Breast epithelium (tissue), 4 donors: ENCODE results near the gene GPAT2. TPM values are rescaled to one million over a fixed set of nuclear protein-coding genes. Genes with fewer than 3 reads are reported as not detected.
"Not testable (repeated sequence)": the region's sequence is repeated elsewhere in the genome, so short reads cannot be mapped to it uniquely, and the experiment has no call there.

Experiments used
- DNase-seq, 2 donors: peaks; one replicate each; pipeline ENCODE4 v3.0.0-alpha.2; 2019; ENCODE audit warnings: low spot score in 2 of 2
- H3K27ac ChIP-seq, 2 donors: fragments of 200-600 bp; sonication (generic) in 1 of 2; one replicate each; pipeline ENCODE4 v1.5.1; 2016 to 2019; ENCODE audit warnings: mild to moderate bottlenecking in 1 of 2
- H3K27me3 ChIP-seq, 2 donors: fragments of 200-600 bp; sonication (generic) in 1 of 2; one replicate each; pipeline versions ENCODE4 v1.5.1 to v1.6.0; 2017 to 2019; ENCODE audit warnings: control low read depth in 1 of 2, mild to moderate bottlenecking in 1 of 2
- H3K36me3 ChIP-seq: fragments of 200-600 bp; one replicate; pipeline ENCODE4 v1.5.1; 2019
- H3K4me1 ChIP-seq, 2 donors: fragments of 200-600 bp; sonication (generic); one replicate each; pipeline ENCODE4 v1.5.1; 2016 to 2019; ENCODE audit warnings: control low read depth in 1 of 2
- H3K4me3 ChIP-seq, 3 donors: fragments of 200-600 bp; sonication (generic); 1 replicate in 2 of 3; 2 replicates in 1 of 3; pipeline ENCODE4 v1.5.1; 2016 to 2019; ENCODE audit warnings: mild to moderate bottlenecking in 3 of 3, moderate library complexity in 2 of 3
- H3K9me3 ChIP-seq, 2 donors: fragments of 200-600 bp; sonication (generic) in 1 of 2; one replicate each; pipeline ENCODE4 v1.5.1; 2016 to 2019; ENCODE audit warnings: control low read depth in 1 of 2
- POLR2A ChIP-seq: fragments of 450-650 bp; IDR thresholded peaks from one replicate; pipeline ENCODE4 v1.6.1; 2016; ENCODE audit warnings: antibody characterized with exemption, mild to moderate bottlenecking, moderate library complexity
- POLR2AphosphoS5 ChIP-seq, 3 donors: sonication (generic); formaldehyde crosslinking; IDR thresholded peaks; one replicate each; pipeline ENCODE4 v1.6.1; 2017; ENCODE audit warnings: antibody characterized with exemption in 3 of 3
- intact Hi-C: fragments of 100-400 bp; cut with DNase I; formaldehyde crosslinking; loops from one replicate; pipeline ENCODE4 v1.15.1; 2023; ENCODE audit warnings: low total_unique reads
- total RNA-seq, 3 donors: library from RNA; depleted of rRNA; stranded (reverse); fragments of >200 nt; gene quantifications; one replicate each; pipeline ENCODE4 v1.1.0, GENCODE V29; 2016
- TF ChIP-seq, protein P1 (sequence below), 3 donors: fragments of 450-650 bp; IDR thresholded peaks; one replicate each; pipeline ENCODE4 v1.5.1; 2016 to 2017; ENCODE audit warnings: antibody characterized with exemption in 3 of 3, mild to moderate bottlenecking in 3 of 3, moderate library complexity in 3 of 3

Gene GPAT2
- total RNA-seq, 3 donors from 2014 or later = 5.9 to 11.7 (median 8.8) TPM

DNA sequence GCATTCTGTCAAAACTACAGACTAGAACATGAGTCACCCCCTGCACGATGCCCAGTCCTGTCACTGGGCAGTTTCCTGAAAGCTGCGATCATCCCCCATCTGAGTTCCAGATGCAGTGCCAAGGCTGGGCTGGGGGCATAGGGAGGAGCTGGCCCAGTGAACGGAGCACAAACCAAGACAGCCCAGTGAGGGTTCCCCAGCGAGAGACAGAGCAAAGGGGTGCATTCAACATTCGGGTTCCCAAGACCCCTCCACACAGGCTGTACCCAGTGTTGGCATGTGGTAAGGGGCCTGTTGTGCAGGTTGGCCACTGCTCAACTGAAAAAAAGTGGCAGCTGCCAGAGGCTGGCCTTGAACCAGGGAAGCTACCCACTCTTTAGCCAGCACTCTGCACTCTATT, 35.6 kb upstream of the GPAT2 start:
- intact Hi-C loops = not testable (repeated sequence)

DNA sequence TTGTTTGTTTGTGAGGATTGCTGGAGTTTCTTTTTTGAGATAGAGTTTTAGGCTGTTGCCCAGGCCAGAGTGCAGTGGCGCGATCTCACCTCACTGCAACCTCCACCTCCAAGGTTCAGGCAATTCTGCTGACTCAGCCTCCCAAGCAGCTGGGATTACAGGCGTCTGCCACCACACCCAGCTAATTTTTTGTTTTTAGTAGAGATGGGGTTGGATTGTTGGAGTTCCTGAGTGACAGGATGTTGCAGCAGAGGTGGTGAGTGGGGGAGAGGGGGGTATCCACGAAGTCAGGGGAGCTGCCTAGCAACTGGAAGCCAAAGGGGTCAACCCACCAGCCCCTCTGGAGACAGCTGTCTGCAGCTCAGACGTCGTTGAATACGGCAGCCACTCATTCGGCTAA, 35.2 kb upstream of the GPAT2 start:
- DNase-seq, intact Hi-C loops, H3K4me3 ChIP-seq, H3K4me1 ChIP-seq, H3K27ac ChIP-seq, H3K36me3 ChIP-seq, H3K9me3 ChIP-seq, H3K27me3 ChIP-seq: not testable (repeated sequence)

More for the DNA sequence above, 35.6 kb upstream of the GPAT2 start:
- H3K4me3 ChIP-seq, H3K36me3 ChIP-seq, H3K4me1 ChIP-seq, DNase-seq, H3K9me3 ChIP-seq, H3K27me3 ChIP-seq, H3K27ac ChIP-seq: not testable (repeated sequence)

DNA sequence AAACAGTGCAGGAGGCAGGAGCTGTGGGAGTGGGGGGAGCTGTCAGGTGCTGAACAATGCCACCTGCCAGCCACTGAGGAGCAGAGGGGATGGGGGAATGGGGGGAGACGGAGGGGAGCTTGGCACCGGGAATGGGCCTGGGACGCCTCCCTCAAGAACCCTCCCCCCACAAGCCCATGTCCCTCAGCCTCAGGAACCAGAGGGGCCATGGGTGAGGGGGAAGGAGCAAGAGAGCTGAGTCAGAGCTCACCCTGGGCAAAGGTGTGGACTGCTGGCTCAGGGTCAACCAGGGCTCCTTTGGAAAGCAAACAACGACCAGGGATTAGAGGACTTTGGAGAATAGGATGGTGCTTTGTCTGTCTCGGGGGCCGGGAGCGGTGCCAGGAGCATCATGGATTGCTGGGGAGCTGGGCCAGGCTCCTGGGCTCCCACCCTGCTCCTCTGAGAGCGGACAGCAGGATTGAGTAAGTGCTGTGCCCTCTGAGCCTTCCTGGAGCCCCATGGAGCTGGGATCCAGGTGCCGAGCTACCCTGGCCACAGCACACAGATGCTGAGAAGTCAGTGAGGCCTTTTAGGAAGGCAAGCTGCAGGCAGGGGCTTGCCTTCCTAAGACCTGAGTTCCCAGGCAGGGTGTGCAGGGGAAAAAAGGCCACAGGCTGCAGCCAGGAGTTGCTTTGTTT, 33.3 kb upstream of the GPAT2 start:
- H3K4me1 ChIP-seq, H3K36me3 ChIP-seq, H3K27ac ChIP-seq, DNase-seq, H3K9me3 ChIP-seq, H3K4me3 ChIP-seq, H3K27me3 ChIP-seq, intact Hi-C loops: not testable (repeated sequence)

DNA sequence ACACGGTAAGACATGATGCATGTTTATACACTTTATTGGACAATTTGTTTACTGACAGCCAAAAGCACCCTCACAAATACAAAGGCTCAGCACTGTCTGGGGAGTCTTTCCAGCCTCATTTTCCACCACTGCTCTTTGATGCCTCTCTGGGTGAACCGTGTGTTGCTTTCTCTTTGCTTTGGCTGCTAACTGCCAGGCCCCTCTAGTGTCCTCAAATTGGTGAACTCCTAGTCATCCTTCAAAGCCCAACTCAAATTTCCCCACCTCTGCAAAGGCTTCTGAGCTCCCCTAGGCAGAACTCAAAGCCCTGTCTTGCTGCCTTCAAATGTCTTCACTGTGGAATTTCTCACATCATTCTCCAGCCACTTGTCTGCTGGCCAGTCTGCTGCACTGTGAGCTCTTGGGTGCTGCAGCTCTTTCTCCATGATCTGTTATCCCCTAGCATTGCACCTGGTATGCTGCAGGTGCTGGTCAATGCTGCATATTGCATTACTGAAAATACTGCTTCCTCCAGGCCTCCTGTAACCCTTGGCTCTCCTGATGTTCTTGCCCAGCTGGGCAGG, 32.5 kb upstream of the GPAT2 start:
- H3K27me3 ChIP-seq, H3K27ac ChIP-seq, H3K4me3 ChIP-seq, intact Hi-C loops, H3K36me3 ChIP-seq, H3K4me1 ChIP-seq, H3K9me3 ChIP-seq, DNase-seq: not testable (repeated sequence)

DNA sequence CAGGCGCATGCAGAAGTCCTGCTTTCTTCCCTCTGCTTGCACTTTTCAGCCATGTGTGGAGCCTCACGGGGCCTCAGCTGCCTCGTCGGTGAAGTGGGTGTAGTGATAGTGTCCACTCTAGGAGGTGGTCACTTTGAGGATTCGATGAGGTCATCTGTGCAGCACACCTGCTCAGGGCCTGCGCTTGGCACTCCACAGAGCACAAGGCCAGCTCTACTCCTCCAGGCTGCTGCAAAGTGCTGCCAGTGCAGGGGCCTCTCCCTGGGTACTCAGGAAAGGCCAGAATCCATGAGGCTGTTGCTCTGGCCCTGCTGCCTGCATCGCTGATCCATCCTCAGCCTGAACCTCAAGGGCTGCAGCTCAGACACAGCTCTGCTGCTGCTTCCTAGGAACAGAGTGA, 31.8 kb upstream of the GPAT2 start:
- H3K9me3 ChIP-seq, H3K27me3 ChIP-seq, DNase-seq, H3K27ac ChIP-seq, intact Hi-C loops, H3K4me1 ChIP-seq, H3K36me3 ChIP-seq, H3K4me3 ChIP-seq: not testable (repeated sequence)

DNA sequence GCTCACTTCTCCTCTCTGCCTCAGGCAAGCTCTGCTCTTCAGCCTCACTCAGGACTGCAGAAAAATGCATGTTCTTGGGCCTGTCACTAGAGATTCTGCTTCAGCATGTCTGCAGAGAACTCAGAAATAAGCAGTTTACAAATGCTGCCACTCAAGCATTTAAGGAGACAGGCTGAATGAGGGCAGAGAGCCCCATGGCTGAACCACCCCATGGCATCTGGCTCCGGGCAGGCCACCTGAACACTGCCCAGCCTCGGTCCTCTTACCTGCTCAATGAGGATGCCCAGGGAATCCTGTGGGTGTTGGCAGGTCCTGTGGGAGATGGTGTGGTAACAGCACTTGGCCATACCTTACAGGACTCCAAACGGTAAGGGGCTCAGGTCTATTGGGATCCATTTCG, 31.2 kb upstream of the GPAT2 start:
- H3K36me3 ChIP-seq, H3K9me3 ChIP-seq, H3K27ac ChIP-seq, H3K27me3 ChIP-seq, intact Hi-C loops, H3K4me1 ChIP-seq, H3K4me3 ChIP-seq, DNase-seq: not testable (repeated sequence)

DNA sequence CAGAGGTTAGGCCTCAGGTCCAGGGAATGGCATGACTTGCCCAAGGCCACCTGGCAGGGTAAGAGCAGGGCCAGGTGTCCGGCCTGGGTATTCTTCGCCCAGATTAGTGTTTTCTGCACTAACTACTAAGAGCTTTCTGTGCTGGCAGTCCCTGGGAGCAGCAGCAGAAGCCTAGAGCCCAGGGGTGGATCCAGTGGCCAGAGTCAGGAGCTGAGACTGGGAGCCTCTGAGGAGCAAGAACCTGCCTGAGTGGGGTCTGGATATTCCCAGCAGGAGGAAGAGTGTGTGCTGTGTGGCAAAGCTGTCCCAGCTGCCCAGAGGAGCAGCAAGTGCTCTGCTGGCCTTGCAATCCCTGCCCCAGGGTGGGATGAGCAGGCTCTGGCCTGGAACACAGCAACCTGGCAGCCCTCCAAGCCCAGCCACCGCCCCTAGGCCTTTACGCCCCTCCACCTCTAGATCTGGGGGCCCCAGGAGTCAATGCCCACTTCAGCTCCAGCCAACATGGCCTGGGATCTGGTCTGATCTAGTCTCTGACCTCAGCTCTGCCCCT, 30.7 kb upstream of the GPAT2 start:
- no peak overlapping the region for H3K27ac ChIP-seq
- intact Hi-C loops = no loop called here
- no peaks in the 10 kb centered on the region for H3K9me3 ChIP-seq
- no peaks in the 10 kb centered on the region for H3K27me3 ChIP-seq
- no peak for DNase-seq
- no peak overlapping the region for H3K4me3 ChIP-seq
- no peaks in the 10 kb centered on the region for H3K36me3 ChIP-seq
- no peaks in the 10 kb centered on the region for H3K4me1 ChIP-seq
- TF ChIP-seq, protein P1, sequence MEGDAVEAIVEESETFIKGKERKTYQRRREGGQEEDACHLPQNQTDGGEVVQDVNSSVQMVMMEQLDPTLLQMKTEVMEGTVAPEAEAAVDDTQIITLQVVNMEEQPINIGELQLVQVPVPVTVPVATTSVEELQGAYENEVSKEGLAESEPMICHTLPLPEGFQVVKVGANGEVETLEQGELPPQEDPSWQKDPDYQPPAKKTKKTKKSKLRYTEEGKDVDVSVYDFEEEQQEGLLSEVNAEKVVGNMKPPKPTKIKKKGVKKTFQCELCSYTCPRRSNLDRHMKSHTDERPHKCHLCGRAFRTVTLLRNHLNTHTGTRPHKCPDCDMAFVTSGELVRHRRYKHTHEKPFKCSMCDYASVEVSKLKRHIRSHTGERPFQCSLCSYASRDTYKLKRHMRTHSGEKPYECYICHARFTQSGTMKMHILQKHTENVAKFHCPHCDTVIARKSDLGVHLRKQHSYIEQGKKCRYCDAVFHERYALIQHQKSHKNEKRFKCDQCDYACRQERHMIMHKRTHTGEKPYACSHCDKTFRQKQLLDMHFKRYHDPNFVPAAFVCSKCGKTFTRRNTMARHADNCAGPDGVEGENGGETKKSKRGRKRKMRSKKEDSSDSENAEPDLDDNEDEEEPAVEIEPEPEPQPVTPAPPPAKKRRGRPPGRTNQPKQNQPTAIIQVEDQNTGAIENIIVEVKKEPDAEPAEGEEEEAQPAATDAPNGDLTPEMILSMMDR (IDR thresholded peaks at IDR 0.05) = no peak
- TF ChIP-seq POLR2AphosphoS5 (IDR thresholded peaks at IDR 0.05) = no peak
- no peak for TF ChIP-seq POLR2A

DNA sequence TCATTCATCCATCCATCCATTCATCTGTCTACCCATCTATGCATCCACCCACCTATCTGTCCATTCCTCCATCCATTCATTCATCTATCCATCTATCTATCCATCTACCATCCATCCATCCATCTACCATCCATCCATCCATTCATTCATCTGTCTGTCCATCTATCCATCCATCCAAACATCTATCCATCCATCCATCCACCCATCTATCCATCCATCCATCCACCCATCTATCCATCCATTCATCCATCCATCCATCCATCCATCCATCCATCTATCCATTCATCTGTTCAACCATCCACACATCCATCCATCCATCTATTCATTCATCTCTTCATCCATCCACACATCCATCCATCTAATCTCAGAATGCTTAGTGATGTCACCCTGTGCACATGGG, 30.0 kb upstream of the GPAT2 start:
- DNase-seq, H3K27me3 ChIP-seq, H3K27ac ChIP-seq, H3K4me3 ChIP-seq, intact Hi-C loops, H3K9me3 ChIP-seq, H3K4me1 ChIP-seq, H3K36me3 ChIP-seq: not testable (repeated sequence)

DNA sequence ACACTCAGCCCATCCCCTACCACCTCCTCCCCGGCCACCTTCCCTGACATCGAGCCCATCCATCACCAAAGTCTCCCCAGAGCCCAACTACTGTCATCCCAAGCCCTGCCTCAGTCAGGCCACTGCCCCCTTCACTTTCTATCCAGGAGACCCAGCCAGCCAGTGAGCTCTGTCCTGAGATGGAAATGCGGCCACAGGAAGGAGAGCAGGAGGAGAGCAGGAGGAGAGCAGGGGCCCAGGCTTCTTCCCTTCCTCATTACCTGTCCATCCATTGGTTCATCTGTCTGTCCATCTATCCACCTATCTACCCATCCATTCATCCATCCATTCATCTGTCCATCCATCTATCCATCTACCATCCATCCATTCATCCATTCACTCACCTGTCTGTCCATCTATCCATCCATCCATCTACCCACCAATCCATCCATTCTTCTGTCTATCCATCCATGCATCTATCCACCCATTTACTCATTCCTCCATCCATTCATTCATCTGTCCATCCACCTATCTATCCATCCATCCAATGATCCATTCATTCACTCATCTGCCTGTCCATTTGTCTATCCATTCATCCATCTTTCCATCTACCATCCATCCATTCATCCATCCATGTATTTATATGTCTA, 29.4 kb upstream of the GPAT2 start:
- DNase-seq, H3K4me3 ChIP-seq, H3K27ac ChIP-seq, intact Hi-C loops, H3K27me3 ChIP-seq, H3K36me3 ChIP-seq, H3K9me3 ChIP-seq, H3K4me1 ChIP-seq: not testable (repeated sequence)

DNA sequence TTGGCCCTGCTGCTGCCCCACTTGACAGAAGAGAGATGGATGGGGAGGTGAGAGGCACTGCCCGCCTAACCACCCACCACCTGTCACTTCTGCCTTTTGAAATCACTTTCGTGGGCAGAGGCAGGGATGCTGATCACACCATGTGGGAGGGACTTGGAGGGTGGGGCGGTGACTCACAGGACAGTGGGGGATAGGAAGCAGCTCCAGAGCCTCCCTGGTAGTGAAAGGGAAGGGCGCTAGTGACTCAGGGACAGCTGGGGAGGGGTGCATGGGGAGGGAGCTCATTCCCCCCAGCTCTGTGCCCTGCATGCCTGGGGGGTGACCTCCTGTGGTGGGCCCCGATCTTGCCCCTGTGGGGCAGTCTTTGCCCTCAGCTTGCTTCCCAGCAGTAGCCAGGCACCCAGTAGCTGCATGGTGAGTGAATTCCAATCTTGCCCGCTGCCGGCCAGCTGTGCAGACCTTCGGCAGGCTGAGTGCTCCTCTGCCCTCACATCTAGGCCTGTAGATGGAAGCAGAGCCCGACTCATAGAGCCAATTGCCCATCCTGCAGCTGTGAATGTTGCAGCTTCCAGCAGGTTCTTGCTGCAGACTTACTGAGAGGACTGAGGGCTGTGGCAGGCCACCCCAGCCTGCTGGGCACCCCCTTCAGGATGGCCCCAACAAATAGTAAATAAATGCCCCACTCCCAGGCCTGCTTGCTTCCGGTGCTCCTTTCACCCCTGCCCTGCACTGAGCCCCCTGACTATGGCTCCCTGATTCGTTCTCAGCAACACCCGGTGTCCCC, 28.6 kb upstream of the GPAT2 start:
- H3K27me3 ChIP-seq, H3K4me1 ChIP-seq, DNase-seq, intact Hi-C loops, H3K9me3 ChIP-seq, H3K36me3 ChIP-seq, H3K4me3 ChIP-seq, H3K27ac ChIP-seq: not testable (repeated sequence)

DNA sequence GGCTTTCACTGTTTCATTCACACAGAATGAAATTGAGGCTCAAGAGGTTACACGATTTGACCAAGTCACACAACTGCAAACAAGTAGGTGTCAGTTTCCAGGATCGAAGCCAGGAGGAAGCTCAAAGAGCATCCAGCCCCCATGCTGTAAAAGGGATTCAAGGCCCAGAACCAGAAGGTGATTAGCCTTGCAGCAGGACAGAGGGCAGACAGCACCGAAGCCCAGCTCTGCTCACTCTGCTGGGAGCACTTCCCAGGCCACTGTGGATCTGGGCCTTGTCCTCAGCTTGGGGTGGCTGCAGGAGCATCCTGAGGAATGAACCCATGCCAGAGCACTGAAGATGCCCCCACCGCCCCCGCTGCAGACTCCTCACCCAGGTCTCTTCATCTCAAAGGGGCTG, 27.8 kb upstream of the GPAT2 start:
- H3K27ac ChIP-seq, intact Hi-C loops, H3K27me3 ChIP-seq, H3K4me1 ChIP-seq, H3K9me3 ChIP-seq, DNase-seq, H3K36me3 ChIP-seq, H3K4me3 ChIP-seq: not testable (repeated sequence)

DNA sequence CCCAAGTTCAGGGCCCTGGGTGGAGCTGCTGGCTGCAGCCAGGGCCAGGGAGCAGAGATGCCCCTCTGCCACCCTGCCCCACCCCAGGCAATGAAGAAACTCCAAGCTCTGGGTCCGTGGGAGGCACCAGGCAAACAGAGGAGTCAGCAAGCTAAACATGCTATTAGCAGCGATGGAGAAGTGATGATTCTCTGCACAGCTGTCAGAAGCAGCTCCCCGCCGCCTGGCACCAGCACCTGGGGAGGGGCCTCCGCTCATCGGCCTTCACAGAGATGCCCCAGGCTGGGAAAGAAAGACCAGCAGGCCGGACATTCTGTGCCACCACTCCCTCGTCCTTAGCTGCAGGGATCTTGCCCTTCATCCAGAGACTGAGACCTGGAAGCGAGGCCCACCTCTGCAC, 27.2 kb upstream of the GPAT2 start:
- H3K4me3 ChIP-seq, DNase-seq, H3K27me3 ChIP-seq, H3K27ac ChIP-seq, H3K9me3 ChIP-seq, H3K4me1 ChIP-seq, H3K36me3 ChIP-seq, intact Hi-C loops: not testable (repeated sequence)
